Epithelial cell of esophagus (primary cell): ENCODE data around the gene SYT14.
"Not testable (repeated sequence)": the region's sequence is repeated elsewhere in the genome, so short reads cannot be mapped to it uniquely, and the experiment has no call there.

Experiments
- DNase-seq: peaks from one replicate; pipeline ENCODE4 v3.0.0; 2010; ENCODE audit warnings: low read depth
- H3K4me3 ChIP-seq: 2 replicates; pipeline ENCODE4 v1.5.1; 2011; ENCODE audit warnings: mild to moderate bottlenecking, low read length, control low read depth
- CTCF ChIP-seq: IDR thresholded peaks from 2 replicates; pipeline ENCODE4 v1.5.1; 2011; ENCODE audit warnings: low read depth, mild to moderate bottlenecking, low read length, control low read depth, inconsistent platforms; ENCODE audit not compliant: insufficient read depth; ENCODE audit errors: missing control alignments

SYT14 gene

GRCh38 chr1:210098356-210098755 lies 160.3 kb downstream of the SYT14 start:
- DNase-seq: no peak
- TF ChIP-seq CTCF: no peak

GRCh38 chr1:210099921-210100320 lies 161.9 kb downstream of the SYT14 start:
- no peak for DNase-seq
- TF ChIP-seq CTCF: no peak
- no peak overlapping the region for H3K4me3 ChIP-seq

More at GRCh38 chr1:210098356-210098755, 160.3 kb downstream of the SYT14 start:
- no peak overlapping the region for H3K4me3 ChIP-seq

GRCh38 chr1:210104103-210104502 lies 166.1 kb downstream of the SYT14 start:
- no peak overlapping the region for H3K4me3 ChIP-seq
- TF ChIP-seq CTCF: no peak

GRCh38 chr1:210112906-210113305 lies 174.9 kb downstream of the SYT14 start:
- H3K4me3 ChIP-seq, DNase-seq: not testable (repeated sequence)

More at GRCh38 chr1:210104103-210104502, 166.1 kb downstream of the SYT14 start:
- DNase-seq: no peak

GRCh38 chr1:210117198-210117597 lies 179.2 kb downstream of the SYT14 start:
- DNase-seq: no peak
- no peak overlapping the region for H3K4me3 ChIP-seq
- TF ChIP-seq CTCF: no peak

- no peak overlapping the region for H3K4me3 ChIP-seq
- no peak for TF ChIP-seq CTCF
- DNase-seq: no peak
Measured at GRCh38 chr1:210117681-210118170, 179.7 kb downstream of the SYT14 start.

GRCh38 chr1:210123383-210123782 lies 185.4 kb downstream of the SYT14 start:
- TF ChIP-seq CTCF: no peak
- H3K4me3 ChIP-seq: no peak overlapping the region
- no peak for DNase-seq
